CMK (cell line): Measurements from ENCODE around the gene RGCC.

Experiments used
- DNase-seq: peaks from one replicate; pipeline ENCODE4 v3.0.0-alpha.2; 2010; ENCODE audit warnings: low read depth

Gene RGCC

GRCh38 chr13:41453620-41454019, 3.7 kb upstream of the RGCC start:
- DNase-seq = no peak

GRCh38 chr13:41454170-41454569, 3.2 kb upstream of the RGCC start:
- no peak for DNase-seq

DNA sequence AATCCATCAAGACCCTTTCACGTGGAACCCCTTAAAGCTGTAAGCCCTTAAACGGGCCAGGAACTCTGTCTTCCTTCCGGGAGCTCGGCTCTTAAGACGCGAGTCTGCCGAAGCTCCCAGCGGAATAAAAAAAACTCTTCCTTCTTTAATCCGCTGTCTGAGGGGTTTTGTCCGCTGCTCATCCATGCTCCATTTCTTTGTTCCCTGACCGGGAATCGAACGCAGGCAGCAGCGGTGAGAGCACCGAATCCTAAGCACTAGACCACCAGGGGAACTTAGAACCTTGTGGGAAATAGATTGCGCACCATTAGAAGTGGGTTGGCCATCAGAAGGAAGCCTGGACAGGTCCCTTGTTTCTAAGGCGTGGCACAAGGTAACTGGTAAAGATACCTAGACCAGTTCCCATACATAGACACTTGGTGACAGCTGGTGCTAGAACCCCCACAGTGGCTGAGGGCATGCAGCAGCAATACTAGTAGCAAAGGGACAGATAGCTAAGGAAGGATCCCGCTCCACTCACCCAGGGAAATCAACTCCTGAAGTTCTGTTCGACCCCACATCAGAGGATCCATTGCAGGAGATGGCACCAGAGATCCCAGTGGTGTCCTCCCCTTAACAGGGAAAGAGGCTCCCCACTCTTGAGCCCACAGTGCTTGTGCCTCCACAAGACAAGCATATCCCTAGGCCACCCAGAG, 1.5 kb upstream of the RGCC start:
- DNase-seq = no peak

GRCh38 chr13:41457589-41458186, 338 bp downstream of the RGCC start:
- no peak for DNase-seq

DNA sequence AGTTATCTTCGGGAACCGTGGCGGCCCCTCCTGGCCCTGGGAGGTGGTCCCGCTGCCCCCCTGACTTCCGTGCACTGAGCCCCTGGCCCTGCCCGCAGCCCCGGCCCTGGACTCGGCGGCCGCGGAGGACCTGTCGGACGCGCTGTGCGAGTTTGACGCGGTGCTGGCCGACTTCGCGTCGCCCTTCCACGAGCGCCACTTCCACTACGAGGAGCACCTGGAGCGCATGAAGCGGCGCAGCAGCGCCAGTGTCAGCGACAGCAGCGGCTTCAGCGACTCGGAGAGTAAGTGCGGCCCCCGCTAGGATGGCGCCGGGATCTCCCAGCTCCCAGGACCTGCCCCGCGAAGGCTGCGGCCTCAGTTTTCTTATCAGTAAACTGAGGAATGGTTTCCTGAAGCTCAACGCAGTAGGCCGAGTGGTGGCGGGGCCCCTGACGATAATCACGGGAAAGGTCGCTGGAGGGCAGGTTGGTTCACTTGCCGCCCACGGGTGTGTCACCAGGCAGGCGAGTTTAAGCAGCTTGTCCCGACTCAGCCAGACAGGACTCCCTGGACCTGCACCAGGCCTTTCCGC, 924 bp downstream of the RGCC start:
- no peak for DNase-seq

GRCh38 chr13:41458761-41459431, 1.5 kb downstream of the RGCC start:
- no peak for DNase-seq

- DNase-seq = no peak
Measured at GRCh38 chr13:41459432-41460073, 2.2 kb downstream of the RGCC start.

GRCh38 chr13:41460074-41460465, 2.7 kb downstream of the RGCC start:
- DNase-seq = no peak

DNA sequence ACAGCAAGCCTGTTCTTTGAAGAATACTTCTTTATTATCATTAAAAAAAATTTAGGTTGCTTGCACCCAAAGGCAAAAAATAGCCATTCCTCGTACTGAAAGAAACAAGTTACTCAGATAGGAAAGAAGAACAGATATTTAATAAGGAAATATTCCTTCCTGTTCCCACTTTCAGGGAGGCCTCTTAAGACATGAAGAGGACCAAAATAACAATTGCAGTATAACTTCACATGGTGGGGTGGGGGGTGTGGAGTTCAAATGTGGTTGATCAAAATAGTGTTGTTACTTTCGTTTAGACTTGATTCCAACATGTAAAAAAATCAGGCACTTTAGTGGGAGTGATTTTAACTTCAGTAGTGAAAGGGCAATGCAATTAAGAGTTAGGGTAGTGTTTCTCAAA, 3.6 kb downstream of the RGCC start:
- no peak for DNase-seq

DNA sequence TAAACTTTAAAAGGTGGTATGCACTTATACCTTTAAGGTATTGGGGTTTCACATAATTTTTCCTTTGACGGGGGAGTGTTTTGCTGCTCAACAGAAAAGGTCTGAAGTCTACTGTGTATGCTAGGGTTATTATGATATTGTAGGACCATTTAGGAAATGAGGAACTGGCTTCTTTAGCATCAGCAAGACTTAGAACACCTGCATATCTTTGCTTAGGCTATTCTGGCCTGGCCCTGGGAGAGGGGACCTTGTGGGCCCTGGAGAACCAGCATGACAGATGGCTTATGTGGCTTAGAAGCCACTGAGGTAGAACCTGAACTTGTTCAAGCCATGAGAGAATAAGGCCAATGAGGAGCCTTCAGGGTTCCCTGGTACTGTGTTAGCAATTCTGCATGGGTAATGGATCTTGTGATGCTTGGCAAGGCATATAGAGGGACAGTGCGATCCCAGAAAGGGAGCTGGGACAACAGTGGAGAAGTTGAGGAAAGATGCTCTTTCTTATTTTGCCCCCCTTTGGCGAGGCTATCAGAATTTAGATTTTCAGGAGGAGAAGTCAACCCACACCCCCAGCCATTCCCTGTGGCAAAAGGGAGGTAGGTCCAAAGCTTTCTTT, 4.3 kb downstream of the RGCC start:
- DNase-seq = no peak

DNA sequence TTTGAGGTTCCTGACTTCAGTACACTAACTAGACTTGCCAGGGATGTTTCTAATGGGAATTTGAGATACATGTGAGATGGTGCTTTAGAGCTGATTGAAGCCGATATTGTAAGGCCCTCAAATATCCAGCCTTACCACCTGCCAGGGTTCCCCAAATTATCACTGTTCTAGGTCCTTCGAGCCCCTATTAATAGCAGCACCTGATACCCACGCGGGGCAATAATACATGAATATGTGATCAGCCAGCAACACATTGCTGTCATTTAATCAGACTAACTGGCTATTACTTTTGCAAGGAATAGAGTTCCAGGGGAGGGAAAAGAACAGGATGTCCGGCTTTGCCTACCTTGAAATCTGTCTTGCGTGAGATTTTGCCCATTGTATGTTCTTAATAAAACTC, 5.1 kb downstream of the RGCC start:
- DNase-seq = no peak

- DNase-seq = peak; percentile 33
Measured at GRCh38 chr13:41463838-41464602, 6.7 kb downstream of the RGCC start.

DNA sequence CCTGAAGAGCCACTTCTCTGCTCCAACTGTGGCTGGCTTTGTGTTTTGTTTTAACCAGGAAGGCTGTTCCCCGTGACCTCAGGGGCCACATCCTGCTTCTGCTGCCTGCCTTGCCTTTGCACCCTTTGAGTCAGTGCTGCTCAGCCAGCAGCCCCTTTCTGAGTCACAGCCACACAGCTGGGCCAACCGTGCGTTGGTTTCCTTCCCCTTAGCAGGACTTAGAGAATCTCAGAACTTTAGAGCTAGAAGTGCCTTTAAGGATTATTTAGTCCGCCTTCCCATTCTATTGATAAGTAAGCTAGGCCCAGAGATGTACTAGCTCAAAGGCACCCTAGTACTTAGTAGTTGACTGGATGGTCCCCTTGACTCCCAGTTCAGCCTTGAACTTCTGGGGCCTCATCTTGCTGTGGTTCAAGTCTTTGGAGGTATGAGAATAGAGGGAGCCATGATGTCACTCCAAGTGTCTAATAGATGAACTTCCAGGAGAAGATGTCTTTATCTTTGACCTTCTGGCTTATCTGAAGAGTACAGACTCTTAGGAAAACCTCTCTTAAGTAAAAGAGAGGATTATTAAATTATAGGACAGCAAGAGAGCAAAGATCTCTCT, 8.0 kb downstream of the RGCC start:
- DNase-seq = no peak

DNA sequence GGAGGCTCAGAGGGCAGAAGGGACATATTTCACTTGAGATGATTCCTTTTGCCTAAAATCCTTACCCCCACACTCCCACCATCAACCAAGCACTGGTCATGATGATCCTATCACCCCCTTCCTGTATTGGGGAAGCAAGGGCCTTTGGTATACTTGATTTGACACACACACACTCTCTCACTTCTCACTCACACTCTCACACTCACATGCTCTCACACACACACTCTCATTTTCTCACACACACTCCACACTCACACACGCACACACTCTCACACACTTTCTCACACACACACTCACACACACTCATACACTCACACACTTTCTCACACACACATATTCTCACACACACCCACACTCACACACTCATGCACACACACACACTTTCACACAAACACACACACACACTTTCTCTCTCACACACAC, 8.6 kb downstream of the RGCC start:
- DNase-seq = no peak

DNA sequence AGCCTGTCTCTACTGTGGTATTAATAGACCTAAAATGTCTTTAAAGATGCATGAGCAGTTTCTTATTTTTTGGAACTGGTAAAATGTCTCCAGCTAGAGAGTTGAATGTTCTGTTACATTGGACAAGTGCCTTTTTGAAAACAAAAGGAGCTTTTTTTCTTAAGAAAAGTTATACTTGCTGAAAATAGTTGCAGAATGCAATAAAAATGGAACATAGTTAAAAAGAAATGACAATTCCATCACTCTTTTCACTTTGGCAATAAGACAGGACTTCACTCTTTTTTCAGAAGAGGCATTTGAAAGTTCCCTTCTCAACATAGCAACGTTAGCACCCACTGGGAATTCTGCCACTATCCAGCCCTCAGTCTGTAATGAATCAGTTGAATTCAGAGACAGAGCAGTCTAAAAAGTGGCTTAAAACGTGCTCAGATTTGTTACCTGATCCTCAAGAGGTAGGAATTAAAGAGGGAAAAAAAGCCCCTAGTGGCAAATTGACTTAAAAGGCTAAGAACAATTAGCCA, 10.1 kb downstream of the RGCC start:
- DNase-seq = no peak

- no peak for DNase-seq
Measured at GRCh38 chr13:41468631-41469030, 11.3 kb downstream of the RGCC start.

DNA sequence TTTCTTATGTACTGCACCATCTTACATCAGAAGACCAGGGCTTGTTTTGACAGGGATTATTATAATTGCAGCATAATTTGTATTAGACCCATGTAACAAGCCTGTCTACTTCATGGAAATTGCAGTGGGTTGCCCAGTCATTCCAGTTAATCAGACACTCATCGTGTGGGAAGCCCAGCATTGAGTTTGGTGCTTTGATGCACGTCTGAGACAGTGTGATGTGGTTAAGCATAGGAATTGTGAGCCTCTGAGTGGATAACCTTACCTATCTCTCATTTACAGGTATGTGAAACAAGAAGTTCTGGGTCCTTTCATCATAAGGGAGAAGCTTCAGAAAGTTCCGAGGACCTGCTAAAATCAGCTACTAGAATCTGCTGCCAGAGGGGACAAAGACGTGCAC, 12.8 kb downstream of the RGCC start:
- DNase-seq = no peak

GRCh38 chr13:41471785-41472184, 14.4 kb downstream of the RGCC start:
- no peak for DNase-seq

DNA sequence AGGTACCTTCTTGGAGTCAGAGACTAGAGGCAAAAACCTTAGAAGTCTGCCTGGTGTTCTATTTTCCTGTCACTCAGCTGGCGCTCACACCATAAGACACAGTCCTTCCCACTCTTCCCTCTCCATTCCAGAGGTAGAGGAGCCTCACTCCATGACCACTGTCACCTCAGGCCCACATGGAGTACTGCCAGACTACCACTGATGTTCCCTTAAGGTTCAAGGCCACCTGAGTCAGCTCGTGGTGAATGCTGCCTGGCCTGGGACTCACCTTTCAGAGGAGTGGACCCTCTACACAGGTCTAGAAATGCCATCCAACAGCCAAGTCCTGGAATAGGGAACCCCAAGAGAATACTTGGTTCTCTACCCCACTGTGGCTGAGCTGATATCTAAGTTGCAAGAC, 29.9 kb downstream of the RGCC start:
- DNase-seq = no peak

DNA sequence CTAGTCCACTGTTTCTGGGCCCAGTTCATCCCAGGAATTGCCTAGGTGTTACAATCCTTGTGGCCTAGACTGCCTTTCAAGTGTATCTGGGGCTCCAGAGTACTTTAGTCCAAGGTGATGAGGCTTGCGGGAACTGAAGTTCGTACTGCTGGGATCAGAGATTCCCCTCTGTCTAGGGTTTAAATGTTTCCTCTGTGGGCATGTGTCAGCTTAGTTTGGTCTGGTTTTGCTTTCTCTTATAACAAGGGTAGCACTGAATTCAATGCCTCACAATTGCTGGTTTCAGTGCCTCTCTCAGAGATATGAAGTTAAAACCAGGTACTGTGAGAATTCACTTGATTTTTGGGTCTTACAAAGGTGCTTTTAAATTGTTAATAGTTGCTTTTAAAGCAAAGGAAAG, 30.8 kb downstream of the RGCC start:
- no peak for DNase-seq
